Hepatic stellate cell (primary cell): ENCODE results near the gene KBTBD3.
A peak's percentile ranks its signal among the peaks of the same experiment; 100 is the strongest.
"Not testable (repeated sequence)": the region's sequence is repeated elsewhere in the genome, so short reads cannot be mapped to it uniquely, and the experiment has no call there.

Experiments
- DNase-seq: peaks from one replicate; pipeline ENCODE4 v3.0.0; 2011; ENCODE audit warnings: low spot score

The KBTBD3 gene

GRCh38 chr11:106061249-106061784 is 15.8 kb downstream of the KBTBD3 start:
- no peak for DNase-seq

GRCh38 chr11:106059617-106060016 is 17.5 kb downstream of the KBTBD3 start:
- DNase-seq: no peak

- DNase-seq: not testable (repeated sequence)
Observed at GRCh38 chr11:106058377-106058776, 18.8 kb downstream of the KBTBD3 start.

- no peak for DNase-seq
Observed at GRCh38 chr11:106051103-106051502, 26.0 kb downstream of the KBTBD3 start.

GRCh38 chr11:106049727-106050476 is 27.2 kb downstream of the KBTBD3 start:
- no peak for DNase-seq

GRCh38 chr11:106047631-106048030 is 29.5 kb downstream of the KBTBD3 start:
- DNase-seq: no peak

- DNase-seq: no peak
Observed at GRCh38 chr11:106043540-106043939, 33.6 kb downstream of the KBTBD3 start.

- no peak for DNase-seq
Observed at GRCh38 chr11:106032861-106033260, 44.3 kb downstream of the KBTBD3 start.

GRCh38 chr11:106031936-106032335 is 45.2 kb downstream of the KBTBD3 start:
- DNase-seq: no peak

- DNase-seq: no peak
Observed at GRCh38 chr11:106031202-106031810, 45.8 kb downstream of the KBTBD3 start.

- DNase-seq: no peak
Observed at GRCh38 chr11:106030609-106031008, 46.5 kb downstream of the KBTBD3 start.

- DNase-seq: no peak
Observed at GRCh38 chr11:106022795-106023275, 54.3 kb downstream of the KBTBD3 start.

- peak; percentile 92 for DNase-seq
Observed at GRCh38 chr11:106021967-106022794, 55.0 kb downstream of the KBTBD3 start, which contains the start of gene MSANTD4. MSANTD4 (minus strand) TSS chr11:106022240; CDS start chr11:106010917, 11,323 bp downstream.

GRCh38 chr11:106021181-106021966 is 55.8 kb downstream of the KBTBD3 start:
- no peak for DNase-seq

- no peak for DNase-seq
Observed at GRCh38 chr11:106017093-106017492, 60.1 kb downstream of the KBTBD3 start.

GRCh38 chr11:106015066-106015465 is 62.1 kb downstream of the KBTBD3 start:
- DNase-seq: no peak

- no peak for DNase-seq
Observed at GRCh38 chr11:106014620-106015019, 62.5 kb downstream of the KBTBD3 start.

GRCh38 chr11:106014035-106014434 is 63.1 kb downstream of the KBTBD3 start:
- DNase-seq: no peak

- peak; percentile 23 for DNase-seq
Observed at GRCh38 chr11:106012744-106013143, 64.4 kb downstream of the KBTBD3 start.

- DNase-seq: no peak
Observed at GRCh38 chr11:106011481-106011880, 65.7 kb downstream of the KBTBD3 start.

- not testable (repeated sequence) for DNase-seq
Observed at GRCh38 chr11:106003094-106003493, 74.1 kb downstream of the KBTBD3 start.
